Mesenchymal stem cell (in vitro differentiated cells and primary cell): ENCODE data around the gene SPHK1.
A peak's percentile ranks its signal among the peaks of the same experiment; 100 is the strongest.

Source experiments
- DNase-seq: peaks from one replicate; pipeline ENCODE4 v3.0.0-alpha.2; 2013
- H2AFZ ChIP-seq: one replicate; pipeline ENCODE4 v1.6.1; 2013; ENCODE audit warnings: low read depth, mild to moderate bottlenecking, control low read depth, inconsistent platforms, low read length, moderate library complexity
- H2AK5ac ChIP-seq: 2 replicates; pipeline ENCODE4 v1.6.1; 2013; ENCODE audit warnings: low read length, moderate library complexity, mild to moderate bottlenecking, inconsistent platforms; ENCODE audit not compliant: severe bottlenecking
- H2BK120ac ChIP-seq: one replicate; pipeline ENCODE4 v1.6.1; 2013; ENCODE audit warnings: low read depth, mild to moderate bottlenecking, inconsistent platforms, low read length, moderate library complexity
- H2BK12ac ChIP-seq, 2 experiments: one replicate each; pipeline ENCODE4 v1.6.1; 2013; ENCODE audit warnings: inconsistent platforms in 2 of 2, low read length in 2 of 2, mild to moderate bottlenecking in 2 of 2, moderate library complexity in 2 of 2, control low read depth in 1 of 2
- H2BK15ac ChIP-seq: one replicate; pipeline ENCODE4 v1.6.1; 2013; ENCODE audit warnings: mild to moderate bottlenecking, low read depth, inconsistent platforms; ENCODE audit not compliant: poor library complexity, severe bottlenecking
- H2BK5ac ChIP-seq: 2 replicates; pipeline ENCODE4 v1.6.1; 2013; ENCODE audit warnings: low read depth, mild to moderate bottlenecking, low read length, control low read depth, inconsistent platforms; ENCODE audit not compliant: poor library complexity, severe bottlenecking
- H3K14ac ChIP-seq, 2 experiments: one replicate each; pipeline ENCODE4 v1.6.1; 2013; ENCODE audit warnings: inconsistent platforms in 2 of 2, low read length in 2 of 2, control low read depth in 1 of 2, mild to moderate bottlenecking in 1 of 2, moderate library complexity in 1 of 2
- H3K18ac ChIP-seq, 2 experiments: one replicate each; pipeline ENCODE4 v1.6.1; 2013; ENCODE audit warnings: inconsistent platforms in 2 of 2, low read length in 2 of 2, control low read depth in 1 of 2, low read depth in 1 of 2, mild to moderate bottlenecking in 1 of 2
- H3K23ac ChIP-seq, 2 experiments: one replicate each; pipeline ENCODE4 v1.6.1; 2013; ENCODE audit warnings: inconsistent platforms in 2 of 2, low read length in 2 of 2, mild to moderate bottlenecking in 2 of 2, moderate library complexity in 2 of 2, control low read depth in 1 of 2
- H3K27ac ChIP-seq: 2 replicates; pipeline ENCODE4 v1.5.1; 2013; ENCODE audit warnings: mild to moderate bottlenecking, moderate library complexity, low read length, control low read depth, inconsistent platforms; ENCODE audit not compliant: poor library complexity, severe bottlenecking
- H3K27me3 ChIP-seq, 2 experiments: 2 replicates each; pipeline versions ENCODE4 v1.6.1 to v1.7.0; 2013; ENCODE audit warnings: low read length in 2 of 2, mild to moderate bottlenecking in 2 of 2, moderate library complexity in 2 of 2, control low read depth in 1 of 2, inconsistent platforms in 1 of 2; ENCODE audit not compliant: control insufficient read depth in 1 of 2, insufficient read depth in 1 of 2
- H3K36me3 ChIP-seq, 2 experiments: 2 replicates each; pipeline versions ENCODE4 v1.6.1 to v1.7.0; 2013; ENCODE audit warnings: low read length in 2 of 2, control low read depth in 1 of 2, inconsistent platforms in 1 of 2, low read depth in 1 of 2, mild to moderate bottlenecking in 1 of 2; ENCODE audit not compliant: insufficient read depth in 2 of 2, control insufficient read depth in 1 of 2
- H3K4ac ChIP-seq, 2 experiments: one replicate each; pipeline ENCODE4 v1.6.1; 2013; ENCODE audit warnings: inconsistent platforms in 2 of 2, low read length in 2 of 2, mild to moderate bottlenecking in 2 of 2, moderate library complexity in 2 of 2, control low read depth in 1 of 2, low read depth in 1 of 2
- H3K4me1 ChIP-seq: 2 replicates; pipeline ENCODE4 v1.6.1; 2013; ENCODE audit warnings: low read depth, low read length, control low read depth; ENCODE audit not compliant: control insufficient read depth, insufficient read depth
- H3K4me2 ChIP-seq: 2 replicates; pipeline ENCODE4 v1.6.1; 2013; ENCODE audit warnings: low read length, mild to moderate bottlenecking, inconsistent platforms; ENCODE audit not compliant: poor library complexity, severe bottlenecking
- H3K4me3 ChIP-seq, 2 experiments: 2 replicates each; pipeline versions ENCODE4 v1.5.1 to v1.7.0; 2013; ENCODE audit warnings: low read length in 2 of 2, mild to moderate bottlenecking in 2 of 2, control low read depth in 1 of 2, low read depth in 1 of 2; ENCODE audit not compliant: insufficient read depth in 1 of 2
- H3K79me1 ChIP-seq: replicated peaks from 2 replicates; pipeline ENCODE4 v1.6.1; 2013; ENCODE audit warnings: mild to moderate bottlenecking, control low read depth, low read length, inconsistent platforms; ENCODE audit not compliant: poor library complexity, severe bottlenecking
- H3K9ac ChIP-seq: 2 replicates; pipeline ENCODE4 v1.7.0; 2013; ENCODE audit warnings: mild to moderate bottlenecking, low read length, moderate library complexity
- H3K9me3 ChIP-seq: 2 replicates; pipeline ENCODE4 v1.7.0; 2013; ENCODE audit warnings: mild to moderate bottlenecking, low read length; ENCODE audit not compliant: control insufficient read depth
- H4K8ac ChIP-seq: one replicate; pipeline ENCODE4 v1.6.1; 2013; ENCODE audit warnings: inconsistent platforms, mild to moderate bottlenecking, low read length, moderate library complexity
- H4K91ac ChIP-seq: one replicate; pipeline ENCODE4 v1.6.1; 2013; ENCODE audit warnings: mild to moderate bottlenecking, low read length, inconsistent platforms
- WGBS: methylation state at CpG from one replicate; pipeline ENCODE4 v1.1.7; 2013; ENCODE audit warnings: mixed read lengths; 5-methylcytosine and 5-hydroxymethylcytosine counted together

The SPHK1 gene

DNA sequence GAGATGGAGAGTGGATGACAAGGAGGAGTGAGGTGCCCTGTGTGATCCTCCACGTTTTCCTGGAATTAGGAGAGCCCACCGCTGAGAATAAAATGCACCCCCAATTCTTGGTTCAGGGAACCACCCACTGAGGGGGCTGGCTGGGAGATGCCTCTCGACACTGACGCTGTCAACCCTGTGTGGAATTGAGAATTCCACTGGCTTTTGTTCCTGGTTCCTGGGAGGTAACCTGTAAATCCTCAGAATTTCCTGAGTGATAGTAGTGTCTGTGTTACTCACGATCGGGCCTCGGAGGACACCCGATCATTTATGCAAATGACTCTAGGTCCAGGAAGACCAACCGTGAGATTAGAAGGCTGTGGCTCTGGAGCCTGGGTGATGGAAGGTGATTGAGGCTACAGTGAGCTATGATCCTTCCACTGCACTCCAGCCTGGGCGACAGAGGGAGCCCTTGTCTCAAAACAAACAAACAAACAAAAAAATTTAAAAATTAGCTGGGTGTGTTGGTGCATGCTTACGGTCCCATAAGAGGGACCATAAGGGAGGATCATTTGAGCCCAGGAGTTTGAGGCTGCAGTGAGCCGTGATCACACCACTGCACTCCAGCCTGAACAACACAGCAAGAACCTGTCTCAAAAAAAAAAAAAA lies 19.0 kb upstream of the SPHK1 start:
- H3K14ac ChIP-seq: no peak overlapping the region
- no peak overlapping the region for H2BK120ac ChIP-seq
- no peak overlapping the region for H2AK5ac ChIP-seq
- no peaks in the 10 kb centered on the region for H3K9me3 ChIP-seq
- H3K18ac ChIP-seq: no peak overlapping the region
- H2AFZ ChIP-seq: no peak overlapping the region
- no peak overlapping the region for H3K23ac ChIP-seq
- H2BK12ac ChIP-seq: no peak overlapping the region
- H3K4me2 ChIP-seq: no peak overlapping the region
- H3K9ac ChIP-seq: no peak overlapping the region
- H3K4me3 ChIP-seq: no peak overlapping the region
- H3K36me3 ChIP-seq: no peaks in the 10 kb centered on the region
- peaks cover 9% of the 10 kb centered on the region for H3K4me1 ChIP-seq
- 55% methylated on average over 9 of the region's 12 CpGs for WGBS
- no peak overlapping the region for H2BK5ac ChIP-seq
- no peak overlapping the region for H4K8ac ChIP-seq
- no peak overlapping the region for H2BK15ac ChIP-seq
- no peak for DNase-seq
- no peak overlapping the region for H3K4ac ChIP-seq
- H3K27ac ChIP-seq: no peak overlapping the region
- H3K79me1 ChIP-seq: no peaks in the 10 kb centered on the region
- no peak overlapping the region for H4K91ac ChIP-seq
- no peaks in the 10 kb centered on the region for H3K27me3 ChIP-seq

DNA sequence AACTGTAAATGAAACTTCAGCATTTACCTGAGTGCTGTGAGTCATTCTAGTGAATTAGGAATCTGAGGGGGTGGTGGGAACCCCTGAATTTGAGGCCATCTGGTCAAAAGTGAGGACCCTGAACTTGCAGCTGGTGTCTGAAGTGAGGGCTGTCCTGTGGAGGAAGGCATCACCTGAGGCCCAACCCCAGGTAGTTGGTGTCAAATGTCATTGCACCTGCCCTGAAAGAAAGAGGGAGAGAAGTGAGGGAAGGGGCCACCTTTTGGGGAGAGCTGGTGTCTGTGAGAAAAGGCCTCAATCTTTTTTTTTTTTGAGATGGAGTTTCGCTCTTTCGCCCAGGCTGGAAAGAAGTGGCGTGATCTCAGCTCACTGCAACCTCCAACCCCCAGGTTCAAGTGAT lies 18.2 kb upstream of the SPHK1 start:
- no peak overlapping the region for H2AFZ ChIP-seq
- H4K91ac ChIP-seq: no peak overlapping the region
- no peak for DNase-seq
- no peak overlapping the region for H2AK5ac ChIP-seq
- no peak overlapping the region for H3K4ac ChIP-seq
- no peak overlapping the region for H3K23ac ChIP-seq
- H2BK120ac ChIP-seq: no peak overlapping the region
- H3K27ac ChIP-seq: no peak overlapping the region
- H3K9ac ChIP-seq: no peak overlapping the region
- no peak overlapping the region for H3K4me2 ChIP-seq
- H3K27me3 ChIP-seq: no peaks in the 10 kb centered on the region
- H3K79me1 ChIP-seq: no peaks in the 10 kb centered on the region
- H3K18ac ChIP-seq: no peak overlapping the region
- H2BK5ac ChIP-seq: no peak overlapping the region
- WGBS: 100% methylated on average over 3 of the region's 3 CpGs
- H3K9me3 ChIP-seq: no peaks in the 10 kb centered on the region
- peak overlapping the region; percentile 51 for H4K8ac ChIP-seq
- no peak overlapping the region for H3K14ac ChIP-seq
- peak overlapping the region; percentile 17 for H2BK15ac ChIP-seq
- H2BK12ac ChIP-seq: no peak overlapping the region
- peaks cover 14% of the 10 kb centered on the region for H3K4me1 ChIP-seq
- H3K4me3 ChIP-seq: no peak overlapping the region
- no peaks in the 10 kb centered on the region for H3K36me3 ChIP-seq

DNA sequence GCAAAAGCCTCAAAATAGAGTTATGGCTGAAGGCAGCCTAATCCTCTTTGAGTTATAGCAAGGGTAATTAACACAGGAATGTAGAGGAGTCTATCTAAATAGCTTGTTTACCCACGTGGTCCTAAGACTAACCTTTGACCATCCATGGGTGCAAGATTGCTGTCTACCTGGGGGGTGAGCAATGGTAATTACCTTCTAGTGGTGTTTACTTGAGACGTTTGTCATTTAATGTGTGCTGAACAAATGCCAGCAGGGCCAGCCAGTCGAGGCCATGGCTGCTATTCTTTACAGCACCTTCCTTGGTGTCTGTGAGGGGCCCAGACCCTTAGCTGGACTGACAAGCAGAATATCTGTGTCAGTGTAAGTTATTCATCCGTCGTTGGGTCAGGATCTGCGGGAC lies 16.8 kb upstream of the SPHK1 start:
- H3K4me3 ChIP-seq: no peak overlapping the region
- no peak overlapping the region for H3K9ac ChIP-seq
- no peak overlapping the region for H3K23ac ChIP-seq
- H3K4me1 ChIP-seq: peaks cover 18% of the 10 kb centered on the region
- 72% methylated on average over 6 of the region's 6 CpGs for WGBS
- no peak overlapping the region for H2BK12ac ChIP-seq
- no peak overlapping the region for H3K14ac ChIP-seq
- H2BK5ac ChIP-seq: no peak overlapping the region
- H2BK15ac ChIP-seq: no peak overlapping the region
- H3K9me3 ChIP-seq: no peaks in the 10 kb centered on the region
- H3K36me3 ChIP-seq: no peaks in the 10 kb centered on the region
- no peaks in the 10 kb centered on the region for H3K27me3 ChIP-seq
- no peak overlapping the region for H3K4ac ChIP-seq
- H2BK120ac ChIP-seq: no peak overlapping the region
- no peak overlapping the region for H3K18ac ChIP-seq
- no peak overlapping the region for H4K91ac ChIP-seq
- H2AFZ ChIP-seq: no peak overlapping the region
- no peak for DNase-seq
- H4K8ac ChIP-seq: no peak overlapping the region
- H3K4me2 ChIP-seq: no peak overlapping the region
- H3K79me1 ChIP-seq: no peaks in the 10 kb centered on the region
- no peak overlapping the region for H2AK5ac ChIP-seq
- no peak overlapping the region for H3K27ac ChIP-seq

DNA sequence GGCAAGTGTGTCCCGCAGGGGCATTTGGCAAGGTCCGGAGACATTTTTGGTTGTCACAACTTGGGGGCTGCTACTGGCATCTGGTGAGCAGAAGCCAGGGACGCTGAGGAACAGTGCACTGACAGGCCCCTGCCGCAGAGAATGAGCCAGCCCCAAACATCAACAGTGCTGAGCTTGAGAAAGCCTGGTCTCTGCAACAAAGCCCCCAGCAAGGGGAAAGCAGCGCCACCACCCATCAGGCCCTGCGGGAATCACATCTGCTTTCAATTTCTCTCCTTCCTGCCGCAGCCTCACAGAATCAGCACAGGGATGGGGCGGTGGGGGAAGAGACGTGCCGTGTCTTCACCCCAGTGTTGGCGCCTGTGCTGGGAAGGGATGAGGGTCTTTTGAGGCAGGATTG lies 15.9 kb upstream of the SPHK1 start:
- H3K9ac ChIP-seq: peak overlapping the region; percentile 32
- no peak overlapping the region for H2AK5ac ChIP-seq
- DNase-seq: no peak
- H3K4me2 ChIP-seq: no peak overlapping the region
- H3K27ac ChIP-seq: no peak overlapping the region
- H3K79me1 ChIP-seq: no peaks in the 10 kb centered on the region
- peaks cover 22% of the 10 kb centered on the region for H3K4me1 ChIP-seq
- H3K36me3 ChIP-seq: no peaks in the 10 kb centered on the region
- H2BK120ac ChIP-seq: no peak overlapping the region
- peak overlapping the region in 1 of 2 experiments; percentile 19 for H3K4me3 ChIP-seq
- no peak overlapping the region for H2BK15ac ChIP-seq
- H4K91ac ChIP-seq: no peak overlapping the region
- no peak overlapping the region for H2BK12ac ChIP-seq
- no peak overlapping the region for H2BK5ac ChIP-seq
- no peak overlapping the region for H3K14ac ChIP-seq
- H3K18ac ChIP-seq: no peak overlapping the region
- no peaks in the 10 kb centered on the region for H3K27me3 ChIP-seq
- no peaks in the 10 kb centered on the region for H3K9me3 ChIP-seq
- H2AFZ ChIP-seq: no peak overlapping the region
- no peak overlapping the region for H3K4ac ChIP-seq
- WGBS: 80% methylated on average over 10 of the region's 11 CpGs
- no peak overlapping the region for H3K23ac ChIP-seq
- H4K8ac ChIP-seq: no peak overlapping the region
